DMS114 treated with DMSO at 0.1 percent for 48 hours (cell line): ENCODE results near the gene SLC36A1.
"Not testable (repeated sequence)": the region's sequence is repeated elsewhere in the genome, so short reads cannot be mapped to it uniquely, and the experiment has no call there.

Source experiments
- DNase-seq: peaks from one replicate; lab custom pipeline; 2025; ENCODE audit not compliant: unreplicated experiment; lab: John Stamatoyannopoulos, UW

SLC36A1 gene

DNA sequence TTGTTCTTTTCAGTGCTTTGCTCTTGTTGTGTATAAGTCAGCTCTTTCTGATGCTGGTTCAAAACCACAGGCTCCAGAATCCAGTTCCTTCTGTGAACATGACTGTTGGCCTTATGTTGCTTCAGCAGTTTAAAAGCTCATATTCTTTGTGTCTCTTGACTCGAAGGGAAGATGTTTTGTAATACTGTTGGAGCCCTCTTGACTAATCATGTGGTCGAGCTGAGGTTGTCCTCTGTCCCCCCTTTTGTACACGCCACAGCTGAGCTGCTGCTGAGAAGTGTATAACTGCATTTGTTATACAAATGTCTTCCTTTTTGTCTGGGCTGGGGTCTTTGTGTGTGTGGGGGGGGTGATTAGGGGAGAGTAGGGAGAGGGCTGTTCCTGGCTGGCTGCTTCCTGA, 35.8 kb downstream of the SLC36A1 start:
- DNase-seq: no peak

GRCh38 chr5:151483647-151484046, 36.2 kb downstream of the SLC36A1 start:
- no peak for DNase-seq

- DNase-seq: no peak
These were observed 40.1 kb downstream of the SLC36A1 start for GRCh38 chr5:151487544-151487943.

- DNase-seq: no peak
These were observed 43.2 kb downstream of the SLC36A1 start for GRCh38 chr5:151490627-151491026.

DNA sequence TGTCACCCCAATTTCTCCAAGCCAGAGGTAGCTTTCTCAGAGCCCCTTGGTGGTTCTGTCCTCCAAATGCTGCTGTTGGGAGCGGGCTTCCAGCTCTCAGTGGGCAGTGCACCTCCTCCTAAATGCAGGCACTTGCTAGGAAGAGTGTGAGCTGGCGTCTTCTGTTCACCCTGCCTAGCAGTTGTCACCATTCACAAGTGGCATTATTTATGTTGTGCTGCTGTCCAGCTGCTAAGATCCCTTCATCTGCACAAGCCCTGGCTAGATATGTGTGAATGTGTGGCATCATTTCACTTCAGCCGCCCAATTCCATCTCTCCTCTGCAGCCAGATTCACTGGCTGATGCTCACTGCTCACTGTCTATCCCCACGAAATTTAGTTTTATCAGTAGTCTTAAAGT, 43.7 kb downstream of the SLC36A1 start:
- no peak for DNase-seq

- DNase-seq: no peak
These were observed 45.3 kb downstream of the SLC36A1 start for GRCh38 chr5:151492729-151493128.

- no peak for DNase-seq
These were observed 46.3 kb downstream of the SLC36A1 start for GRCh38 chr5:151493665-151494064.

GRCh38 chr5:151495320-151495719, 47.9 kb downstream of the SLC36A1 start:
- no peak for DNase-seq

DNA sequence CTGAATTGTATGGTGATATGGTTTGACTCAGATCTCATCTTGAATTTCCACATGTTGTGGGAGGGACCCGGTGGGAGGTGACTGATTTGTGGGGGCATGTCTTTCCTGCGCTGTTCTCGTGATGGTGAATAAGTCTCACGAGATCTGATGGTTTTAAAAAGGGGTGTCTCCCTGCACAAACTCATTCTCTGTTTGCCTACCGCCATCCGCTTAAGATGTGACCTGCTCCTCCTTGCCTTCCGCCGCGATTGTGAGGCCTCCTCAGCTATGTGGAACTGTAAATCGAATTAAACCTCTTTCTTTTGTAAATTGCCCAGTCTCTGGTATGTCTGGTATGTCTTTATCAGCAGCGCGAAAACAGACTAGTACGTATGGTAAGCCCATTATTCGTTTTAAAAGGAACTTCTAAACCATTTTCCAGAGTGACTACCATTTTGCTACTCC, 48.7 kb downstream of the SLC36A1 start:
- no peak for DNase-seq

GRCh38 chr5:151497391-151498002, 50.1 kb downstream of the SLC36A1 start:
- no peak for DNase-seq

GRCh38 chr5:151498395-151499155, 51.2 kb downstream of the SLC36A1 start:
- DNase-seq: no peak

GRCh38 chr5:151499501-151500035, 52.2 kb downstream of the SLC36A1 start:
- DNase-seq: no peak

DNA sequence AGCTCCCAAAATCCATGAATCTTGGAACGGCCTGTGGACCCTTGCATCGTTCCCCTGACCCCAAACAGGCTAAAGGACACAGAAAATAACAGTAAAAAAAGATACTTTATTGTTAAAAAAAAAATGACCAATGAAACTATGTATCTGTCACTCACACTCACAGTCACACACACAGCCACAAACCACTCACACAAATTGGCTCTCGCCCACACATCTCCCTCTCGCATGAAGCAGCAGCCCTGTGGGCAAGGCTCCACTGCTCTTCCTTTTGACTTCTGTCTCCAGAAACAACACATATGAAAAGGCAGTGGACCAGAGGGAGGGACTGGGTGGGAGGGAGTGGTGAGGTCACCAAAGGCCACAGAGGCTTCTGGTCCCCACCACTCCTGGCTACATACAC, 56.6 kb downstream of the SLC36A1 start:
- DNase-seq: no peak

- not testable (repeated sequence) for DNase-seq
These were observed 60.9 kb downstream of the SLC36A1 start for GRCh38 chr5:151508308-151508707.

- no peak for DNase-seq
These were observed 61.8 kb downstream of the SLC36A1 start for GRCh38 chr5:151509231-151509630.

DNA sequence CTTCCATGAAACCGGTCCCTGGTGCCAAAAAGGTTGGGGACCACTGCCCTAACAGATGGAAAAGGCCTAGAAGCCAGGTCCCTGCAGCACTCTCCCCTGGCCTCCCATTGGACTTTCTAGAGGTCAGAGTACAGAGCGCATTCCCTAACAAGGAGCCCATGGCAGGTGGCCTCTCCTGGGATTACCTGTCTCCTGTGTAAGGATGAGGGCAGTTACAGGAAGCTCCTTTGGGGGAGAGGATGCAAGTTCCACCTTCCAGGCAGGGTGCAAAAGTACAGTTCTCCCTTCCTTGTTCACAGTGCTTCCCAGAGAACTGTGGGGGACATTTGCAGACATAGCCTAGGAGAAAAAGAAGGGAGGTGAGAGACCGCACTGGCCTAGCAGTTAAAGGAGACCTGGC, 62.4 kb downstream of the SLC36A1 start:
- no peak for DNase-seq

GRCh38 chr5:151517122-151517920, 69.9 kb downstream of the SLC36A1 start:
- DNase-seq: no peak

DNA sequence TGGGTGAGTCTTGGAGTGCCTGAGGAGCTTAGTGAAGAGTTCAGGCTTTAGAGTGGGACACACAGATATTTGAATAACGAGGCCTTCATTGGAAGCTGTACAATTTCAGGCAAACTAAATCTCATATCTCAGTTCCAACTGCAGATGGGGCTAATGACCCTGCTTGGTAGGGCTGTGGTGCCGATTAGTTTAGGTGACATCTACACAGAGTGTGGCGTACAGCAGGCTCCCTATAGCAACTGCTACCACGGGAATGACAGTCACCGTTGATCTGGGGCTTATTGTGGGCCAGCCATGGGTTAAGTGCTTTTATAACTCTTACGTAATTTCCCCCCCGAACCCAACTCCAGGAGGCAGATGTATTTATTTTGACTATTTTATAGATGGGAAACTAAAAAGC, 72.9 kb downstream of the SLC36A1 start:
- DNase-seq: no peak

DNA sequence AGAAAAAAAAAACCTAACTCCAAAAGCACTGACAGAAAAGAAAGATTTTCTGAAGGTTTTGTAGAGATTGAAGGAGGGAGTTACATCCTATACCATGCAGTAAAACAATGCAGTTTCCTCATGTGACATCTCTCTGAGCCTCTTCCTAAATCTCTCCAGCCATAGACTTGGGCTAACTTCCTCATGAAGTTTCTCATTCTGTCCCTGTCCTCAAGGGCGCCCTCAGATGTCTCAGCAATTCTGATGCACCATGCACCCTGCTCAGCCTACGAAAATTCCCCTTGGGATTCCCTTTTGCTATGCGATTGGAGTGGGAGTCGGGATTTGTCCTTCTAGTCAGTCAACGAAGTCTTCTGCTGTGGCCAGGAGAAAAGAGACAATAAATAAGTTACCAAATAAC, 74.8 kb downstream of the SLC36A1 start:
- DNase-seq: no peak

DNA sequence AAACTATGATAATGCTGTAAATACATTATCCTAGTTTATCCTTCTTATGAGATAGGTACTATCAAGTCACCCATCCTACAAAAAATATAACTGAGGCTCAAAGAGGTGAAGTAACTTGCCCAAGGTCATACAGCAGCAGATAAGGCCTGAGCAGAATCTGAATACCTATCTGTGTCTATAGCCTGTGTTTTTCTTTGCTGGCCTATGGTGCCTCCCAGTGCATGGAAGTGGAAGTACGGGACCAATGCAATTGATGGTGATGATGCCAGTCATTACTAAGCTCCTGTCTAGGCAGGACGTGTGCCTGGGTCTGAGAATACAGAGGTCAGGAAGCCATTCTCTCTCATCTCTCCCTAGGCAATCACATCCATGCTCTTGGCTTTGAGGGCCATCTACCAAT, 75.9 kb downstream of the SLC36A1 start:
- peak; percentile 27 for DNase-seq

DNA sequence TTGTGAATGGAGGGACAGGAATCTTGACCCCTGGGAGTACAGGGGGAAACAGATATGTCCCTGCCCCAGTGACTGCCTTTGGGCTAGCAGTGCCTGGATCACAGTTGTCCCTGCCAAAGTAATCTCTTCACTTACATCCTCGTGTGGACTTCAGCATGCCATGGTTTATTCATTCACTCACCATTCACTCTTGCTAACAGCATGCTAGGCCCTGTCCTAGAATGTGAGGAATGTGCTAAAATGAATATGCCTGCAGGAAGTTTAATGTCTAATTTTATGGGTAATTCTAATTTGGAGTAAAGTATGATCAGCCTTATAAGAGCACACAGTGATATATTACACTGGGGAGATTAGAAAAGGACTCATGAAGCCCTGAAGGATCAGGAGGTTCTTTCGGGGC, 80.8 kb downstream of the SLC36A1 start:
- DNase-seq: no peak

GRCh38 chr5:151528996-151529395, 81.6 kb downstream of the SLC36A1 start:
- no peak for DNase-seq
